ENCODE results near the gene ZNF746. TPM values are rescaled to one million over a fixed set of nuclear protein-coding genes. Genes with fewer than 3 reads are reported as not detected.

ZNF746 gene
- total RNA-seq (7.4 TPM), polyA plus RNA-seq (ENCODE audit: insufficient read depth in 1 of 8, insufficient read length in 8 of 8, low replicate concordance in 1 of 8) (10 to 100 TPM in 1 of 8 donors, 1 to 10 TPM in 7; 8.5 to 10.7 (median 9.4) TPM)
- long read RNA-seq, donor 1, result 0 reads
- long read RNA-seq, donor 2, result 0 reads
- long read RNA-seq, donor 3, partial matches to known transcripts, result 0 of 4 reads
- long read RNA-seq, donor 3, other reads (novel, unspliced or antisense), result 0 of 4 reads
- long read RNA-seq, donor 4, partial matches to known transcripts, result 0 of 2 reads
- long read RNA-seq, donor 4, other reads (novel, unspliced or antisense), result 0 of 2 reads
- long read RNA-seq, donor 5, partial matches to known transcripts, result 0 of 3 reads
- long read RNA-seq, donor 5, other reads (novel, unspliced or antisense), result 0 of 3 reads
- long read RNA-seq, donor 6, partial matches to known transcripts, result 0 of 1 reads
- long read RNA-seq, donor 6, other reads (novel, unspliced or antisense), result 0 of 1 reads
- long read RNA-seq, donor 7, partial matches to known transcripts, result 0 of 3 reads
- long read RNA-seq, donor 7, other reads (novel, unspliced or antisense), result 0 of 3 reads
- long read RNA-seq, donor 8, partial matches to known transcripts, result 0 of 1 reads
- long read RNA-seq, donor 8, other reads (novel, unspliced or antisense), result 0 of 1 reads
- long read RNA-seq, donor 9, result 0 reads
- long read RNA-seq, donor 10, partial matches to known transcripts, result 0 of 2 reads
- long read RNA-seq, donor 10, other reads (novel, unspliced or antisense), result 0 of 2 reads
- long read RNA-seq, donor 11, partial matches to known transcripts, result 0 of 1 reads
- long read RNA-seq, donor 11, other reads (novel, unspliced or antisense), result 0 of 1 reads

GRCh38 chr7:149497467-149498261 is at the start of gene ZNF746:
TSS of gene ZNF746 (minus strand) at chr7:149497809. CDS start at chr7:149497536, 273 bp downstream.
- Histone ChIP-seq H3K27me3 (ENCODE audit: control insufficient read depth, insufficient read depth, low read length) (peaks cover 6% of the 10 kb centered on the region), H3K27ac (ENCODE audit: low read length) (peak within 1 kb of the TSS; percentile 86), H3K4me1 (ENCODE audit: control insufficient read depth, insufficient read depth, low read length) (peaks cover 15% of the 10 kb centered on the region), H3K9me3 (replicated peaks; ENCODE audit: control insufficient read depth, low read depth, low read length) (no peaks in the 10 kb centered on the region), H3K4me3 (ENCODE audit: low read length) (peak within 1 kb of the TSS; percentile 70), H3K36me3 (ENCODE audit: control insufficient read depth, insufficient read depth, low read length) (peaks cover 13% of the 10 kb centered on the region)
- peak; percentile 86 for DNase-seq
- under 1% methylated on average over 101 of the region's 109 CpGs for WGBS (ENCODE audit: insufficient coverage)

DNA sequence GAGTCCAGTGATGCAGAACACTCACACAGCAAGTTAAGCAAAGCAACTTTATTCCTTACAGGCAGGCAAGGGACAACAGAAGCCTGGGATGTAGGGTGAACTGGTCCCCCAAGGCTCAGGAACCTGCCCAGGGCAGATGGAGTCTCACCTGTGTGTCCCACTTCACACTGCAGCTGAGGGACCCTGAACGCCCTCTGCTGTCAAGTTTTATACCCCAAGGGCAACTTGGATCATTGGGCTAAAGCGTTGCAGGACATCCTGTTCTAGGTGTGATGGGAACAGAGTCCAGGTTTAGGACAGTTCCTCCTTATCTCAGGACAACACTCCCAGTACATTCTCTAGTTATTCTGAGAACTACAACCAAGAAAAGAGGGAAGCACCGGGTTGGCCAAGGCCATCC is 49.5 kb upstream of the ZNF746 start:
- Histone ChIP-seq H3K4me1 (ENCODE audit: control insufficient read depth, insufficient read depth, low read length) (no peaks in the 10 kb centered on the region), H3K4me3 (ENCODE audit: low read length) (no peak overlapping the region), H3K36me3 (ENCODE audit: control insufficient read depth, insufficient read depth, low read length) (peaks cover 56% of the 10 kb centered on the region), H3K27me3 (ENCODE audit: control insufficient read depth, insufficient read depth, low read length) (no peaks in the 10 kb centered on the region), H3K9me3 (replicated peaks; ENCODE audit: control insufficient read depth, low read depth, low read length) (no peaks in the 10 kb centered on the region), H3K27ac (ENCODE audit: low read length) (no peak overlapping the region)
- DNase-seq, result no peak
- WGBS (ENCODE audit: insufficient coverage), result no CpG with 5 or more reads among the region's 3 CpGs

- no peaks in the 10 kb centered on the region for H3K27me3 ChIP-seq (ENCODE audit: control insufficient read depth, insufficient read depth, low read length)
Measured at GRCh38 chr7:149546331-149546730, 48.7 kb upstream of the ZNF746 start.

DNA sequence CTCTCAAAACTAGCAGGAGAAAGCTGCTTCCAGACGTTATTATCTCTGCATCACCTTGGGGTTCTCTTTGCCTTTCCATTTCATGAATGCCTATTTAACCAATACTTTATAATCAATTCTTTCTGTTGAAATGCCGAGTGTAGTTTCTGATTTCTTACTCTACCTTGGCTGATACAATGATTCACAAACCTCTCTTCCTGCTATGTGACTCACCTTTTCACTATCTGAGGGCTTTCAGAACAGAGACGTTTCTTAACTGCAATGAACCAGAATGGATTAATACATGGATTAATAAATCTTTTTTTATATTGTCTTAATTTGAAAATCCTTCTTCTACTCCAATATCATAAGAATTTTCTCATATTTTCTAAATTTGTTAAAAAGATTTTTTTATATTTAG is 46.4 kb upstream of the ZNF746 start:
- H3K36me3 ChIP-seq (ENCODE audit: control insufficient read depth, insufficient read depth, low read length), result peaks cover 31% of the 10 kb centered on the region
- no peaks in the 10 kb centered on the region for H3K27me3 ChIP-seq (ENCODE audit: control insufficient read depth, insufficient read depth, low read length)
- WGBS (ENCODE audit: insufficient coverage), result 75% methylated on average over 1 of the region's 3 CpGs

More at GRCh38 chr7:149546331-149546730, 48.7 kb upstream of the ZNF746 start:
- no peak for DNase-seq
- no peak overlapping the region for H3K27ac ChIP-seq (ENCODE audit: low read length)
- WGBS (ENCODE audit: insufficient coverage), result 50% methylated on average over 1 of the region's 2 CpGs
- H3K4me3 ChIP-seq (ENCODE audit: low read length), result no peak overlapping the region
- peaks cover 50% of the 10 kb centered on the region for H3K36me3 ChIP-seq (ENCODE audit: control insufficient read depth, insufficient read depth, low read length)
- H3K4me1 ChIP-seq (ENCODE audit: control insufficient read depth, insufficient read depth, low read length), result no peaks in the 10 kb centered on the region
- H3K9me3 ChIP-seq (replicated peaks; ENCODE audit: control insufficient read depth, low read depth, low read length), result no peaks in the 10 kb centered on the region

DNA sequence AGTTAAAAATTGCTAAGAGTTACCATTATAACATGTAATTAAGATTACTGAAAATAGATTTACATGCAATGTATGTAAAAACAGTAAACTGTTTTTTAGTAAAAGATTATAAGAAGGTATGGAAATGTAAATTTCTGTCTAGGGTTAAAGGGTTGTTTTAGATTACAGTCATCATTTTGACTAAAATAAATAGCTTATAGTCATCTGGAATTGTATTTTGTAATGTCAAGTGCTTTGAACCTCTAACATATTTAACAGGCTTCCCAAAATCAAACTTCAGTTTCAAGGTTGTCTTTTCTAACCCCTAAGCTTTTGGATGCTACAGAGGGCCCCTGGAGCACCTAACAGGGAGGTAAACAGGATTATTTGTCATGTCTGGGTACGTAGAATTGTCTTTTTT is 35.0 kb upstream of the ZNF746 start:
- no peaks in the 10 kb centered on the region for H3K4me1 ChIP-seq (ENCODE audit: control insufficient read depth, insufficient read depth, low read length)
- H3K36me3 ChIP-seq (ENCODE audit: control insufficient read depth, insufficient read depth, low read length), result no peaks in the 10 kb centered on the region
- no peak overlapping the region for H3K4me3 ChIP-seq (ENCODE audit: low read length)
- no CpG with 5 or more reads among the region's 1 CpG for WGBS (ENCODE audit: insufficient coverage)
- H3K9me3 ChIP-seq (replicated peaks; ENCODE audit: control insufficient read depth, low read depth, low read length), result peaks cover 65% of the 10 kb centered on the region
- no peaks in the 10 kb centered on the region for H3K27me3 ChIP-seq (ENCODE audit: control insufficient read depth, insufficient read depth, low read length)
- H3K27ac ChIP-seq (ENCODE audit: low read length), result no peak overlapping the region
- DNase-seq, result no peak

More for the DNA sequence above, 46.4 kb upstream of the ZNF746 start:
- DNase-seq, result no peak
- H3K4me1 ChIP-seq (ENCODE audit: control insufficient read depth, insufficient read depth, low read length), result no peaks in the 10 kb centered on the region
- H3K9me3 ChIP-seq (replicated peaks; ENCODE audit: control insufficient read depth, low read depth, low read length), result peaks cover 3% of the 10 kb centered on the region
- no peak overlapping the region for H3K4me3 ChIP-seq (ENCODE audit: low read length)
- no peak overlapping the region for H3K27ac ChIP-seq (ENCODE audit: low read length)

GRCh38 chr7:149529136-149529718 is 31.6 kb upstream of the ZNF746 start:
- no peak overlapping the region for H3K27ac ChIP-seq (ENCODE audit: low read length)
- 50% methylated on average over 2 of the region's 4 CpGs for WGBS (ENCODE audit: insufficient coverage)
- no peak for DNase-seq
- H3K27me3 ChIP-seq (ENCODE audit: control insufficient read depth, insufficient read depth, low read length), result no peaks in the 10 kb centered on the region
- H3K36me3 ChIP-seq (ENCODE audit: control insufficient read depth, insufficient read depth, low read length), result no peaks in the 10 kb centered on the region
- H3K9me3 ChIP-seq (replicated peaks; ENCODE audit: control insufficient read depth, low read depth, low read length), result peaks cover 55% of the 10 kb centered on the region
- H3K4me1 ChIP-seq (ENCODE audit: control insufficient read depth, insufficient read depth, low read length), result no peaks in the 10 kb centered on the region
- H3K4me3 ChIP-seq (ENCODE audit: low read length), result no peak overlapping the region

DNA sequence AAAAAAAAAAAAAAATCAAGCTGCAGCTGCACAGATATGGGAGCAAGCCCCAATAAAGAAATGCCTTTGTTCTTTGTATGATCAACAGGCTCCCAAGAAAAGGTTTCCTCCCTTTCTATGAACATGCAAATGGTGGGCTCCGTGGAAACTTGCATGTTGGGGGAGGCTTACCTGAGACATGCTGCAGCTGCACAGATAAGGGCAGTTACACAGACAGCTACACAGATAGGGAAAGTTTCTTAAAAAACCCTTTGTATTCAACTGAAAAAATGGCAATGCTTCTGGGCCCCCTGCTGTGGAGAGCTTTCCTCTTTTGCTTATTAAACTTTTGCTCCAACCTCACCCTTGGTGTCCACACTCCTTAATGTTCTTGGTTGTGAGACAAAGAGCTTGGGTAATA is 29.8 kb upstream of the ZNF746 start:
- peaks cover 50% of the 10 kb centered on the region for H3K9me3 ChIP-seq (replicated peaks; ENCODE audit: control insufficient read depth, low read depth, low read length)
- H3K27me3 ChIP-seq (ENCODE audit: control insufficient read depth, insufficient read depth, low read length), result no peaks in the 10 kb centered on the region
- no CpG with 5 or more reads among the region's 1 CpG for whole genome bisulfite sequencing (ENCODE audit: insufficient coverage)

DNA sequence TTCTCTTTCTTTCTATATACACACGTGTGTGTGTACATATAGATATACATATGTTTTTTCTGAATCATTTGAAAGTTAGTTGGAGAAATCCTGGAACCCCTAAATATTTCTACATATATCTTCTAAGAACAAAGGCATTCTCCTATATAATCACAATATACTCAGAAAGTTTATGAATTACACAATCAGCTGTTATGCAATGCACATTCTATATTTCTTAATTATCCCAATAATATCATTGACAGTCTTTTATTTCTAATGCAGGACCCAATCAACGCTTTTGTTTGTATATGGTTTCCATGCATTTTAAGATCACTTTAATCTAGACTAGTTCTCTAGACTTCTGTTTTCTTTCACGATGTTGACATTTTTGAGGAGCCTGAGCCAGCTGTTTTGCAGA is 27.7 kb upstream of the ZNF746 start:
- Histone ChIP-seq H3K4me3 (ENCODE audit: low read length) (no peak overlapping the region), H3K27me3 (ENCODE audit: control insufficient read depth, insufficient read depth, low read length) (no peaks in the 10 kb centered on the region), H3K27ac (ENCODE audit: low read length) (no peak overlapping the region), H3K9me3 (replicated peaks; ENCODE audit: control insufficient read depth, low read depth, low read length) (peaks cover 30% of the 10 kb centered on the region), H3K36me3 (ENCODE audit: control insufficient read depth, insufficient read depth, low read length) (no peaks in the 10 kb centered on the region), H3K4me1 (ENCODE audit: control insufficient read depth, insufficient read depth, low read length) (no peaks in the 10 kb centered on the region)
- no CpG with 5 or more reads among the region's 3 CpGs for WGBS (ENCODE audit: insufficient coverage)
- no peak for DNase-seq

More for the DNA sequence above, 29.8 kb upstream of the ZNF746 start:
- Histone ChIP-seq H3K4me1 (ENCODE audit: control insufficient read depth, insufficient read depth, low read length) (no peaks in the 10 kb centered on the region), H3K4me3 (ENCODE audit: low read length) (no peak overlapping the region), H3K27ac (ENCODE audit: low read length) (no peak overlapping the region), H3K36me3 (ENCODE audit: control insufficient read depth, insufficient read depth, low read length) (no peaks in the 10 kb centered on the region)
- DNase-seq, result no peak

GRCh38 chr7:149524394-149524793 is 26.8 kb upstream of the ZNF746 start:
- Histone ChIP-seq H3K4me3 (ENCODE audit: low read length) (no peak overlapping the region), H3K27me3 (ENCODE audit: control insufficient read depth, insufficient read depth, low read length) (no peaks in the 10 kb centered on the region), H3K27ac (ENCODE audit: low read length) (no peak overlapping the region), H3K9me3 (replicated peaks; ENCODE audit: control insufficient read depth, low read depth, low read length) (peaks cover 21% of the 10 kb centered on the region), H3K4me1 (ENCODE audit: control insufficient read depth, insufficient read depth, low read length) (no peaks in the 10 kb centered on the region), H3K36me3 (ENCODE audit: control insufficient read depth, insufficient read depth, low read length) (no peaks in the 10 kb centered on the region)
- DNase-seq, result no peak
